Endothelial cell of umbilical vein (primary cell): ENCODE measurements around the gene MOB3A. TPM values are rescaled to one million over a fixed set of nuclear protein-coding genes. Genes with fewer than 3 reads are reported as not detected.

Experiments
- BruUV-seq: library from RNA; stranded (reverse); fragments of 400-500 nt; replicated peaks from 2 replicates; lab custom pipeline; 2021; lab: Mats Ljungman, UMichigan
- CTCF ChIA-PET: fragments of 300-600, 350-600 bp; sonication (Branson Sonifier 250); formaldehyde crosslinking; loops from one replicate; lab custom pipeline; 2021; ENCODE audit warnings: antibody characterized with exemption, inconsistent platforms; lab: Charles Lee
- POLR2A ChIA-PET: fragments of 300-600, 350-600 bp; sonication (Branson Sonifier 250); formaldehyde crosslinking; loops from one replicate; lab custom pipeline; 2021; ENCODE audit warnings: antibody characterized with exemption, inconsistent platforms; lab: Charles Lee
- DNase-seq: peaks from one replicate; pipeline ENCODE4 v3.0.0-alpha.2; 2011; ENCODE audit warnings: low read depth, low spot score
- FAIRE-seq: peaks from 2 replicates; lab custom pipeline; 2011; peaks lifted over from hg19 to GRCh38; lab: Jason Lieb, UNC
- H2AFZ ChIP-seq: 2 replicates; pipeline ENCODE4 v1.6.0; 2012; ENCODE audit warnings: low read depth, low read length, control low read depth, inconsistent platforms
- H3K27ac ChIP-seq: 2 replicates; pipeline ENCODE4 v1.5.1; 2011; ENCODE audit warnings: low read depth, mild to moderate bottlenecking, control low read depth, low read length, moderate library complexity; ENCODE audit not compliant: insufficient read depth
- H3K27me3 ChIP-seq, 2 experiments: 2 replicates each; pipeline versions ENCODE4 v1.6.0 to v1.6.1; 2011; ENCODE audit warnings: low read length in 2 of 2, mixed read lengths in 1 of 2; ENCODE audit not compliant: control insufficient read depth in 2 of 2, insufficient read depth in 2 of 2
- H3K36me3 ChIP-seq, 2 experiments: 2 replicates in 1 of 2; 3 replicates in 1 of 2; pipeline ENCODE4 v1.5.1; 2011; ENCODE audit warnings: low read length in 2 of 2, mild to moderate bottlenecking in 1 of 2, moderate library complexity in 1 of 2; ENCODE audit not compliant: control insufficient read depth in 2 of 2, insufficient read depth in 2 of 2; ENCODE audit errors: extremely low read depth in 1 of 2
- H3K4me1 ChIP-seq: 3 replicates; pipeline ENCODE4 v1.5.1; 2011; ENCODE audit warnings: mild to moderate bottlenecking, low read length; ENCODE audit not compliant: control insufficient read depth, insufficient read depth; ENCODE audit errors: extremely low read depth
- H3K4me2 ChIP-seq: 2 replicates; pipeline ENCODE4 v1.6.1; 2011; ENCODE audit warnings: low read length, control low read depth, mixed read lengths; ENCODE audit not compliant: insufficient read depth
- H3K4me3 ChIP-seq, 3 experiments: fragments of 200-600 bp in 1 of 3; sonication (generic), shearing (Covaris generic) in 1 of 3; replicated peaks in 1 of 3; 2 replicates each; pipeline ENCODE4 v1.5.1; 2011 to 2016; ENCODE audit warnings: control low read depth in 3 of 3, low read length in 3 of 3, mild to moderate bottlenecking in 2 of 3, inconsistent platforms in 1 of 3, low read depth in 1 of 3, moderate library complexity in 1 of 3; ENCODE audit not compliant: insufficient read depth in 1 of 3
- H3K79me2 ChIP-seq: 2 replicates; pipeline ENCODE4 v1.6.0; 2012; ENCODE audit warnings: low read length, inconsistent platforms; ENCODE audit not compliant: control insufficient read depth, insufficient read depth
- H3K9ac ChIP-seq: replicated peaks from 2 replicates; pipeline ENCODE3; 2011; ENCODE audit warnings: low read length, control low read depth; ENCODE audit not compliant: insufficient read depth; ENCODE audit errors: extremely low read depth
- H3K9me1 ChIP-seq: replicated peaks from 3 replicates; pipeline ENCODE4 v1.6.0; 2011; ENCODE audit warnings: mild to moderate bottlenecking, low read length; ENCODE audit not compliant: control insufficient read depth, insufficient read depth; ENCODE audit errors: extremely low read depth
- H3K9me3 ChIP-seq: replicated peaks from 2 replicates; pipeline ENCODE4 v1.5.1; 2012; ENCODE audit warnings: low read length, inconsistent platforms; ENCODE audit not compliant: control insufficient read depth, insufficient read depth
- H4K20me1 ChIP-seq: replicated peaks from 2 replicates; pipeline ENCODE3; 2011; ENCODE audit warnings: mild to moderate bottlenecking, low read length; ENCODE audit not compliant: control insufficient read depth, insufficient read depth; ENCODE audit errors: extremely low read depth
- EZH2 ChIP-seq: IDR thresholded peaks from 2 replicates; pipeline ENCODE4 v1.6.1; 2012; ENCODE audit warnings: borderline replicate concordance, low read depth, mild to moderate bottlenecking, moderate library complexity, low read length, inconsistent platforms; ENCODE audit not compliant: severe bottlenecking
- FOS ChIP-seq: IDR thresholded peaks from 2 replicates; pipeline ENCODE4 v1.6.1; 2011; ENCODE audit warnings: mild to moderate bottlenecking, low read length, moderate library complexity, borderline replicate concordance; ENCODE audit not compliant: insufficient read depth
- GATA2 ChIP-seq: IDR thresholded peaks from 2 replicates; pipeline ENCODE4 v1.7.0; 2011; ENCODE audit warnings: low read depth, mild to moderate bottlenecking, moderate library complexity, mixed read lengths, low read length; ENCODE audit not compliant: insufficient read length, insufficient read depth
- JUN ChIP-seq: IDR thresholded peaks from 2 replicates; pipeline ENCODE4 v1.6.1; 2011; ENCODE audit warnings: borderline replicate concordance, low read depth; ENCODE audit not compliant: insufficient read length, insufficient read depth
- MYC ChIP-seq: IDR thresholded peaks from one replicate; pipeline ENCODE4 v1.6.1; 2011; ENCODE audit warnings: mild to moderate bottlenecking, low read depth, low read length
- POLR2AphosphoS5 ChIP-seq: IDR thresholded peaks from 2 replicates; pipeline ENCODE4 v1.6.1; 2012; ENCODE audit warnings: low read depth, mild to moderate bottlenecking, control low read depth, low read length, moderate library complexity; ENCODE audit not compliant: insufficient read depth
- dilution Hi-C: fragments of 300-500 bp; cut with MboI; formaldehyde crosslinking; loops from one replicate; pipeline ENCODE4 v1.15.0; 2019; ENCODE audit warnings: low sequenced_read_pairs; ENCODE audit not compliant: extremely low pct_ligation_motif_present
- intact Hi-C: fragments of 100-400 bp; cut with micrococcal nuclease; formaldehyde crosslinking; loops from one replicate; pipeline ENCODE4 v1.10.0; 2022
- polyA plus RNA-seq, 4 experiments: library from polyadenylated mRNA; depleted of rRNA in 3 of 4; stranded (reverse) in 3 of 4; unstranded in 1 of 4; fragments of >200 nt; gene quantifications; 2 replicates each; pipeline versions ENCODE4 v1.2.1 to v1.2.3, GENCODE V29; 2011 to 2012; ENCODE audit warnings: missing spikeins in 1 of 4
- total RNA-seq: library from RNA; stranded (reverse); gene quantifications from 2 replicates; pipeline ENCODE4 v1.2.3, GENCODE V29; 2021
- TF ChIP-seq, protein P1 (sequence below), 2 donors: IDR thresholded peaks; 1 replicate in 1 of 2; 2 replicates in 1 of 2; pipeline ENCODE4 v1.5.1; 2011; ENCODE audit warnings: low read length in 2 of 2, mild to moderate bottlenecking in 2 of 2, moderate library complexity in 2 of 2, control low read depth in 1 of 2, inconsistent platforms in 1 of 2, low read depth in 1 of 2; ENCODE audit not compliant: insufficient read depth in 1 of 2; ENCODE audit errors: extremely low read depth in 1 of 2
- TF ChIP-seq, protein P2 (sequence below): IDR thresholded peaks from 2 replicates; pipeline ENCODE4 v1.6.1; 2011; ENCODE audit not compliant: insufficient read depth, insufficient read length

MOB3A gene
- total and polyA plus RNA-seq, 2 donors (not counting 3 experiments of a cell fraction or from before 2014, with no cell fraction given), result 46.5 to 59.7 TPM

DNA sequence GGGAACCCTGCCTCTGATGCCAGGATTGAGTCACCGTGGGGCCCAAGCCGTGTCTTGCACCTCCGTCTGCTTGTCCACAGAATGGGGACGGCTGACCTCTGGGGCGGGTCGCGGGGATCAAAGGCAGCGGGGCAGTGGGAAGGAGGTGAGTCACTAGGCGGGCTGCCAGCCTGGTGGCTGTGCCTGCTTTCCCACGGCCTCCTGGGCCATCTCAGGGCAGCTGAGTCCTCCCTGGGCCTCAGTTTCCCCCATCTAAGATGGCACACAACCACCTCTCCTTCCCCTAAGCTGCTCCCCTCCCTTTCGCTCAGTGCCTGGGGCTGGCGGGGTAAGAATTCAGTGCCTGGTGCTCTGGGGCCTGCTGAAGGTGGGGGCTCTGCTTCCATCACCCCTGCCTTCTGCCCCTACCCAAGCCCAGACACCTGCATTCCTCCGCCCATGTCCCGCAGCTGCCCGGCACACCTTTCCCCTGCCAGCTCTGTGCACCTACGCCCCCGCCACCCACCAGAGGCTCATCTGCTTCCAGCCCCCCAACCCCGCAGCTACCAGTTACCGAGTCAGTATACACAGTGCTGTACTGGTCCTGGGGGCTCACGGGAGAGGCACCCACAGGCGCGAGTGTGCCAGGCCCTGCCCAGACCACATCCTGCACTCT, 48.5 kb downstream of the MOB3A start:
- Histone ChIP-seq H3K9me3 (no peaks in the 10 kb centered on the region), H3K9ac (no peak overlapping the region), H3K27me3 (no peaks in the 10 kb centered on the region), H3K36me3 (peaks cover 4 to 24% of the 10 kb centered on the region in 2 experiments), H2AFZ (no peak overlapping the region), H4K20me1 (no peaks in the 10 kb centered on the region), H3K4me1 (peaks cover 35% of the 10 kb centered on the region), H3K27ac (peak overlapping the region; percentile 63), H3K79me2 (peaks cover 49% of the 10 kb centered on the region), H3K4me2 (no peak overlapping the region), H3K9me1 (no peaks in the 10 kb centered on the region), H3K4me3 (peak overlapping the region in 1 of 3 experiments; percentile 4)
- BruUV-seq, result no TSS peak
- peak; percentile 83 for DNase-seq
- ChIA-PET CTCF (interaction anchor here (1.1 to 2.6 kb wide), 3 partner anchors 13 to 28 kb away, joined by 3 to 11 read pairs (median 4); no protein-coding TSS in a partner anchor), POLR2A (no interaction called here)
- dilution Hi-C loops, result no loop called here
- peak; percentile 91 for FAIRE-seq
- TF ChIP-seq, protein P1, sequence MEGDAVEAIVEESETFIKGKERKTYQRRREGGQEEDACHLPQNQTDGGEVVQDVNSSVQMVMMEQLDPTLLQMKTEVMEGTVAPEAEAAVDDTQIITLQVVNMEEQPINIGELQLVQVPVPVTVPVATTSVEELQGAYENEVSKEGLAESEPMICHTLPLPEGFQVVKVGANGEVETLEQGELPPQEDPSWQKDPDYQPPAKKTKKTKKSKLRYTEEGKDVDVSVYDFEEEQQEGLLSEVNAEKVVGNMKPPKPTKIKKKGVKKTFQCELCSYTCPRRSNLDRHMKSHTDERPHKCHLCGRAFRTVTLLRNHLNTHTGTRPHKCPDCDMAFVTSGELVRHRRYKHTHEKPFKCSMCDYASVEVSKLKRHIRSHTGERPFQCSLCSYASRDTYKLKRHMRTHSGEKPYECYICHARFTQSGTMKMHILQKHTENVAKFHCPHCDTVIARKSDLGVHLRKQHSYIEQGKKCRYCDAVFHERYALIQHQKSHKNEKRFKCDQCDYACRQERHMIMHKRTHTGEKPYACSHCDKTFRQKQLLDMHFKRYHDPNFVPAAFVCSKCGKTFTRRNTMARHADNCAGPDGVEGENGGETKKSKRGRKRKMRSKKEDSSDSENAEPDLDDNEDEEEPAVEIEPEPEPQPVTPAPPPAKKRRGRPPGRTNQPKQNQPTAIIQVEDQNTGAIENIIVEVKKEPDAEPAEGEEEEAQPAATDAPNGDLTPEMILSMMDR (IDR thresholded peaks at IDR 0.05; ENCODE audit: extremely low read depth in 1 of 2, insufficient read depth in 1 of 2, low read depth in 1 of 2, low read length in 2 of 2), result no peak
- TF ChIP-seq EZH2, result no peak
- peak; percentile 75 for TF ChIP-seq JUN
- peak; percentile 54 for TF ChIP-seq POLR2AphosphoS5
- peak; percentile 67 for TF ChIP-seq FOS
- TF ChIP-seq, protein P2, sequence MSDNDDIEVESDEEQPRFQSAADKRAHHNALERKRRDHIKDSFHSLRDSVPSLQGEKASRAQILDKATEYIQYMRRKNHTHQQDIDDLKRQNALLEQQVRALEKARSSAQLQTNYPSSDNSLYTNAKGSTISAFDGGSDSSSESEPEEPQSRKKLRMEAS, result no peak
- no peak for TF ChIP-seq MYC
- TF ChIP-seq GATA2, result no peak
- intact Hi-C loops, result loop anchor here (1.0 kb wide), 1 partner anchor 15 kb away; no protein-coding TSS in a partner anchor
